G401 (cell line): ENCODE results near the gene PMFBP1. TPM values are rescaled to one million over a fixed set of nuclear protein-coding genes. Genes with fewer than 3 reads are reported as not detected.
A peak's percentile ranks its signal among the peaks of the same experiment; 100 is the strongest.
"Not testable (repeated sequence)": the region's sequence is repeated elsewhere in the genome, so short reads cannot be mapped to it uniquely, and the experiment has no call there.

Experiments
- DNase-seq: peaks from one replicate; pipeline ENCODE4 v3.0.0-alpha.2; 2015; ENCODE audit warnings: low spot score
- in situ Hi-C: cut with HindIII; loops from 2 replicates; pipeline ENCODE4 v1.10.0; 2016; ENCODE audit warnings: low sequenced_read_pairs, mixed read lengths
- total RNA-seq: library from RNA; depleted of rRNA; stranded (reverse); fragments of >200 nt; shearing (Covaris generic); gene quantifications from 2 replicates; pipeline ENCODE4 v1.2.3, GENCODE V29; 2014; rRNA removed

Gene PMFBP1
- total RNA-seq, 1 experiment from 2014 or later = 13.4 TPM

GRCh38 chr16:72083778-72084404, 88.1 kb downstream of the PMFBP1 start:
- in situ Hi-C loops = no loop called here
- DNase-seq = no peak

DNA sequence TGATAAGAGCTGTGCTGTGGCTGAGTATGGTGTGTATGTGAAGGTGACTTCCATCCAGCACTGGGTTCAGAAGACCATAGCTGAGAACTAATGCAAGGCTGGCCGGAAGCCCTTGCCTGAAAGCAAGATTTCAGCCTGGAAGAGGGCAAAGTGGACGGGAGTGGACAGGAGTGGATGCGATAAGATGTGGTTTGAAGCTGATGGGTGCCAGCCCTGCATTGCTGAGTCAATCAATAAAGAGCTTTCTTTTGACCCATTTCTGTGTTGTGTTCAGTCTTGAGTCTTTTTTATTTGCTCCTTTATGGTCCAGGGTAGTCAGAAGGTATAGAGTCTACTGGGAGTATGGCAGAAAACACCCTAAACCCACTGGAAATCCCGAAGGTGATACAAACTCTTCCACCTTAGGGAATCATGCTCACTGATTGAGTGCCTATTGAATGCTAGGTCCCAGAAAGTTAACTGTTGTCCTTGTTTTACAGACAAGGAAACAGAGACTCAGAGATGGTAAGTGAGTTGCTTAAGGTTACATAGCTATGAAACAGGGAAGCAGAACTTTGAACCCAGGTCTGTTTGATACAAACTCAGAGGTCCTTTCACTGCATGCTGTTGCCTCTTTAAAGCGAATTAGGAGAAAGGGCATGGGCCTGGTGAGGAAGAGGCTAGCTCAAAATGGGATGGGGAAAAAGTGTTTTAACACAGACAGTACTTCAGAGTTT, 94.8 kb downstream of the PMFBP1 start:
- in situ Hi-C loops, DNase-seq: not testable (repeated sequence)

DNA sequence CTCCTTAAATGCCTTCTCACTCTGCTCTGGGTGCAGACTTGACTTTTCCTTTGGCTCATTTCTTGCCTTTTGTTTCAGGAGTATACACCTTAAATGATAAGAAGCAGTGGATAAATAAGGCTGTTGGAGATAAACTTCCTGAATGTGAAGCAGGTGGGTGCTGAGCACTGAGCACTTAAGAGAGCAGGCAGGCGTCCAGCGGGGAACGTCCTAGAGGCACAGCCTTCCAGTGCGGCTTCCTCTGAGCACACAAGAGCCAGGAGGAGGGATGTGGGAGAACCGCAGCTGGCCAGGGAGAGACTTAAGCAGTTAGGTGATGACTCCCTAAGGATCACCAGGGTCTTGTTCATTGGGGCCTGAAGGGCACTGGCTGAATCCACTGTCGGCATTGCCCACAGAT, 96.9 kb downstream of the PMFBP1 start:
- in situ Hi-C loops, DNase-seq: not testable (repeated sequence)

DNA sequence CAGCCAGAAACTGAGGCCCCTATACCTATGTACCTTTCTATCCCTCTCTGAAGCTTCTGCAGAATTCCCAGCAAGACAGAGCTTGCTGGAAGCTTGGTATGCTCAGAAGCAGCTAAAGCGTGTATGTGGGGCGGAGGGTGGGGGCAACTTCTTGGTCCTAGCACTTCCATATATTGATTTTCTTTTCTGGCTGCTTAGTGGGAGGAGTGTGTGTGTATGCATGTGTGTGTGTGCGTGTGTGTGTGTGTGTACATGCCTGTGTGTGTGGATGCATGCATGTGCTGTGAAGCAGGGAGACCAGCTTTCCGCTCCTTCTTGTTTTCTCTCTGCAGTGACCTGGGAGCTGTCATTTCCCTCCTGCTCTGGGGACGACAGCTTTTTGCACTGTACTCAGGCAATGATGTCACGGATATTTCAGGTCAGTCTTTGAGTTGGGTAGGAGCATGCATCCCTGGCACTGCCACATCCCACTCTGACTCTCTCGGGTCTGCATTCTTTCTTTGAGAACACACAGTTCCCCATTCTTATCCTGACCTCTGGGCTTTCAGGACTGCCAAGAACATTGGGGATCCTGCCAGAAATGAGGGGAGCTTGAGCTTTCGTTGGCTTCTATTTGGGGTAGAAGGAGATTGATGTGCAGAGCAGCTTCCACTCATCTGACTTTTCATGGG, 98.3 kb downstream of the PMFBP1 start:
- in situ Hi-C loops = no loop called here

DNA sequence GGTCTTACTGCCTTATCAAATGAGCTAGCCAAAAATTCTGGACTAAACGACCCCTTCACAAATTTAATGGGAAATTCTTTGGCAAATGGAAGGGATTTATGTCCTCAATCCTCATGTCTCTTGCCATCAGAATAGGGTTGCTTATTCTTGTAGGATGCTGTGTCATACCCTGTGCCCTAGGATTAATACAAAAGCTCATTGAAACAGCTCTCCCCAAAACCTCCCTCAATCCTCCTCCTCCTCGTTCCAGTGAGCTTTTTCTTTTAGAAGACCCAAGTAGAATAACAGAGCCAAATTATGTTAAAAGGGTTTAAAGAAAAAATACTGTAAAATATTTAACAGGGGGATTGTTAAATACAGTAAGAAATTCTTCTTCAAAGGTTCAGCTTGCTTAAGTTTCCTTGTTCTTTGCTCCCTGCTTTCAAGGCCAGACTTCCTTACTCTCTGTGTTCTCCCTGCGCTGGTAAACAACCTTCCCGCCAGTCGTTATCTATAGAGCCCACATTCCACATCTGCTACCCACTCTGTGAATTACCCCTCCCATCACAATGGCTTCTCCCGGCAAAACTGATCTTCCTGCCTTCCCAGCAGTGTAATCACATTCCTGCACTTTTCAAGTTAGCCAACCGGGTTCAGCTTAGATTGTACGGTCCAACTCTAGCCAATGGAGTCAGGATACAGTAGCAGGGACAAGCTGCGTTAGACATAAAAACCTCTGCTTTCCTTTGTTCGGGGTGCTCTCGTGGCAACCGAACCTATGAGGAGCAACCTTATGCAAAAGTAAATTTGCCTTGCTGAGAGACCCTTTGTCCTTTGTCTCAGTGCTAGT, 99.2 kb downstream of the PMFBP1 start:
- no peak for DNase-seq
- in situ Hi-C loops = no loop called here

More for the DNA sequence above, 98.3 kb downstream of the PMFBP1 start:
- peak; percentile 34 for DNase-seq

Other genes with a start within 250 kb of the PMFBP1 start
- not detected in 2 replicates for gene PKD1L3, start 171.8 kb downstream of the PMFBP1 start, total RNA-seq
- gene DHODH, start 163.4 kb downstream of the PMFBP1 start, total RNA-seq = 8.4 and 24.5 TPM in 2 replicates
- not detected in 2 replicates for gene HP, start 117.7 kb downstream of the PMFBP1 start, total RNA-seq
- gene HPR, start 108.9 kb downstream of the PMFBP1 start, total RNA-seq = not detected in 2 replicates
- 17.0 and 27.5 TPM in 2 replicates for gene TXNL4B, start 78.5 kb downstream of the PMFBP1 start, total RNA-seq
- 46.6 and 71.0 TPM in 2 replicates for gene DHX38, start 78.3 kb downstream of the PMFBP1 start, total RNA-seq